ENCODE results near the gene SPN. TPM values are rescaled to one million over a fixed set of nuclear protein-coding genes. Genes with fewer than 3 reads are reported as not detected.
"Not testable (repeated sequence)": the region's sequence is repeated elsewhere in the genome, so short reads cannot be mapped to it uniquely, and the experiment has no call there.

SPN gene
- total RNA-seq, 1 experiment from 2014 or later = not detected

DNA sequence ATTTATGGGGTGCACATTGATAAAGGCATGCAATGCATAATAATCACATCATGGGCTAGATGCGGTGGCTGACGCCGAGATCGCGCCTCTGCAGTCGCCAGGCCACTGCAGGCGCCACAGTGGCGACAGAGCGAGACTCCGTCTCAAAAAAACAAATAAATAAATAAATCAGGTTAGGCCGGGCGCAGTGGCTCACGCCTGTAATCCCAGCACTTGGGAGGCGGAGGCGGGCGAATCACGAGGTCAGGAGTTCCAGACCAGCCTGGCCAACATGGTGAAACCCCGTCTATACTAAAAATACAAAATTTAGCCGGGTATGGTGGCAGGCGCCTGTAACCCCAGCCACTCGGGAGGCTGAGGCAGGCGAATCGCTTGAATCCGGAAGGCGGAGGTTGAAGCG lies 29.6 kb downstream of the SPN start:
- CTCF ChIA-PET = interaction anchor here (0.7 kb wide), 1 partner anchor 8 kb away, joined by 3 read pairs; no protein-coding TSS in a partner anchor
- intact Hi-C loops (cut with micrococcal nuclease); H3K27me3 ChIP-seq (ENCODE audit: low read length); H3K27ac ChIP-seq (ENCODE audit: low read length); H3K79me2 ChIP-seq (ENCODE audit: low read length); H3F3A ChIP-seq (ENCODE audit: low read length, unreplicated experiment); H4K20me1 ChIP-seq (ENCODE audit: low read length); BruUV-seq (replicated peaks); DNase-seq; ATAC-seq; H3K9me2 ChIP-seq (replicated peaks; ENCODE audit: low read length); POLR2A ChIA-PET (ENCODE audit: unreplicated experiment); H3K4me3 ChIP-seq (ENCODE audit: low read length); H3K9me3 ChIP-seq (ENCODE audit: low read length); H3K9ac ChIP-seq (ENCODE audit: low read length); H2AFZ ChIP-seq (ENCODE audit: low read length); H3K36me3 ChIP-seq (ENCODE audit: low read depth, low read length); H3K4me2 ChIP-seq (ENCODE audit: low read length); H3K4me1 ChIP-seq (ENCODE audit: insufficient read depth, low read length): not testable (repeated sequence)

DNA sequence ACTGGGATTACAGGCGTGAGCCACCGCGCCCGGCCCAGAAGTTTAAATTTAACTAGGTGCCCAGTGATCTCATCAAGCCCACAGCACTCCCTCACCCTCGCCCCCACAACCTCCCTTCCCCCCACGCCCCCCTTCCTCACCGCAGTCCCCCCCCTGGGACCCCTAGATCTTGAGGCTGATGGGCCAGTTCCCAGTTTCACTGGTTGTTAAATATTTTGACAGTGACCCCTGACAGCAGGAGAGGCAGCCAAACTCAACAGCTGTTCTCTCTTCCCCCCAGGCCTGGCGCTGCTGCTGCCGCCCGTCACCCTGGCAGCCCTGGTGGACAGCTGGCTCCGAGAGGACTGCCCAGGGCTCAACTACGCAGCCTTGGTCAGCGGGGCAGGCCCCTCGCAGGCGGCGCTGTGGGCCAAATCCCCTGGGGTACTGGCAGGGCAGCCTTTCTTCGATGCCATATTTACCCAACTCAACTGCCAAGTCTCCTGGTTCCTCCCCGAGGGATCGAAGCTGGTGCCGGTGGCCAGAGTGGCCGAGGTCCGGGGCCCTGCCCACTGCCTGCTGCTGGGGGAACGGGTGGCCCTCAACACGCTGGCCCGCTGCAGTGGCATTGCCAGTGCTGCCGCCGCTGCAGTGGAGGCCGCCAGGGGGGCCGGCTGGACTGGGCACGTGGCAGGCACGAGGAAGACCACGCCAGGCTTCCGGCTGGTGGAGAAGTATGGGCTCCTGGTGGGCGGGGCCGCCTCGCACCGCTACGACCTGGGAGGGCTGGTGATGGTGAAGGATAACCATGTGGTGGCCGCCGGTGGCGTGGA lies 31.5 kb downstream of the SPN start:
- intact Hi-C loops (cut with micrococcal nuclease) = no loop called here
- Histone ChIP-seq H3K4me3 (ENCODE audit: low read length) (no peak overlapping the region), H3K36me3 (ENCODE audit: low read depth, low read length) (no peaks in the 10 kb centered on the region), H3K9me3 (ENCODE audit: low read length) (no peaks in the 10 kb centered on the region), H3K27me3 (ENCODE audit: low read length) (no peaks in the 10 kb centered on the region), H3K4me2 (ENCODE audit: low read length) (no peak overlapping the region), H2AFZ (ENCODE audit: low read length) (no peak overlapping the region), H3K9me2 (replicated peaks; ENCODE audit: low read length) (no peaks in the 10 kb centered on the region), H3K27ac (ENCODE audit: low read length) (no peak overlapping the region), H4K20me1 (ENCODE audit: low read length) (no peaks in the 10 kb centered on the region), H3F3A (ENCODE audit: low read length, unreplicated experiment) (no peaks in the 10 kb centered on the region), H3K79me2 (ENCODE audit: low read length) (no peaks in the 10 kb centered on the region), H3K4me1 (ENCODE audit: insufficient read depth, low read length) (no peaks in the 10 kb centered on the region; the same call in 1 of the 2 replicates), H3K9ac (ENCODE audit: low read length) (no peak overlapping the region)
- ChIA-PET CTCF (interaction anchor here (0.6 kb wide), 1 partner anchor 43 kb away, joined by 7 read pairs; no protein-coding TSS in a partner anchor), POLR2A (ENCODE audit: unreplicated experiment) (no interaction called here)
- ATAC-seq (no peak), DNase-seq (no peak)
- TF ChIP-seq EZH2 (IDR thresholded peaks at IDR 0.05; ENCODE audit: low read length, unreplicated experiment) (no peak), EZH2phosphoT487 (IDR thresholded peaks at IDR 0.05; ENCODE audit: borderline replicate concordance, low read length) (no peak)
- TF ChIP-seq, protein P1, sequence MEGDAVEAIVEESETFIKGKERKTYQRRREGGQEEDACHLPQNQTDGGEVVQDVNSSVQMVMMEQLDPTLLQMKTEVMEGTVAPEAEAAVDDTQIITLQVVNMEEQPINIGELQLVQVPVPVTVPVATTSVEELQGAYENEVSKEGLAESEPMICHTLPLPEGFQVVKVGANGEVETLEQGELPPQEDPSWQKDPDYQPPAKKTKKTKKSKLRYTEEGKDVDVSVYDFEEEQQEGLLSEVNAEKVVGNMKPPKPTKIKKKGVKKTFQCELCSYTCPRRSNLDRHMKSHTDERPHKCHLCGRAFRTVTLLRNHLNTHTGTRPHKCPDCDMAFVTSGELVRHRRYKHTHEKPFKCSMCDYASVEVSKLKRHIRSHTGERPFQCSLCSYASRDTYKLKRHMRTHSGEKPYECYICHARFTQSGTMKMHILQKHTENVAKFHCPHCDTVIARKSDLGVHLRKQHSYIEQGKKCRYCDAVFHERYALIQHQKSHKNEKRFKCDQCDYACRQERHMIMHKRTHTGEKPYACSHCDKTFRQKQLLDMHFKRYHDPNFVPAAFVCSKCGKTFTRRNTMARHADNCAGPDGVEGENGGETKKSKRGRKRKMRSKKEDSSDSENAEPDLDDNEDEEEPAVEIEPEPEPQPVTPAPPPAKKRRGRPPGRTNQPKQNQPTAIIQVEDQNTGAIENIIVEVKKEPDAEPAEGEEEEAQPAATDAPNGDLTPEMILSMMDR (conservative IDR thresholded peaks at IDR 0.05; ENCODE audit: low read depth, low read length) = no peak
- no TSS peak for BruUV-seq (replicated peaks)

DNA sequence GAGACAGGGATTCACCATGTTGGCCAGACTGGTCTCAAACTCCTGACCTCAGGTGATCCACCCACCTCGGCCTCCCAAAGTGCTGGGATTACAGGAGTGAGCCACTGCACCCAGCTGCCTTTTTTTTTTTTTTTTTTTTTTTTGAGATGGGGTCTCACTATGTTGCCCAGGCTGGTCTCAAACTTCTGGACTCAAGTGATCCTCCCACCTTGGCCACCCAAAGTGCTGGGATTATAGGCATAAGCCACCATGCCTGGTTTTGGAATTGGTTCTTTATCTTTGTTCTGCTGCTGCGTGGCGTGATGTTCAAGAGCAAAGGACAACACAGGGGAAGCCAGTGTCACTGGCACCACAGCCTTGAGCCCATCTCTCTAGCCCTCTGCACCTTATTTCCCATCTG lies 32.6 kb downstream of the SPN start:
- H2AFZ ChIP-seq (ENCODE audit: low read length); H3K9me2 ChIP-seq (replicated peaks; ENCODE audit: low read length); H3K4me3 ChIP-seq (ENCODE audit: low read length); H3K36me3 ChIP-seq (ENCODE audit: low read depth, low read length); CTCF ChIA-PET; intact Hi-C loops (cut with micrococcal nuclease); H3K4me1 ChIP-seq (ENCODE audit: insufficient read depth, low read length); H3K79me2 ChIP-seq (ENCODE audit: low read length); H3K27me3 ChIP-seq (ENCODE audit: low read length); H3F3A ChIP-seq (ENCODE audit: low read length, unreplicated experiment); ATAC-seq; POLR2A ChIA-PET (ENCODE audit: unreplicated experiment); H3K27ac ChIP-seq (ENCODE audit: low read length); H3K9ac ChIP-seq (ENCODE audit: low read length); H4K20me1 ChIP-seq (ENCODE audit: low read length); H3K4me2 ChIP-seq (ENCODE audit: low read length); H3K9me3 ChIP-seq (ENCODE audit: low read length); DNase-seq; BruUV-seq (replicated peaks): not testable (repeated sequence)
